Esophagus muscularis mucosa (tissue), 4 donors: ENCODE results near the gene ASPDH. TPM values are rescaled to one million over a fixed set of nuclear protein-coding genes. Genes with fewer than 3 reads are reported as not detected.

ENCODE experiments used
- DNase-seq: peaks from one replicate; pipeline ENCODE4 v3.0.0-alpha.2; 2017; ENCODE audit errors: extremely low spot score
- H3K27ac ChIP-seq, 4 donors: fragments of 200-600 bp; sonication (generic); replicated peaks in 1 of 4; 1 replicate in 3 of 4; 2 replicates in 1 of 4; pipeline ENCODE4 v1.5.1; 2016 to 2019; ENCODE audit warnings: mild to moderate bottlenecking in 1 of 4
- H3K27me3 ChIP-seq, 4 donors: fragments of 200-600 bp; sonication (generic); one replicate each; pipeline versions ENCODE4 v1.5.1 to v1.6.0; 2016 to 2019
- H3K36me3 ChIP-seq, 4 donors: fragments of 200-600 bp; sonication (generic); one replicate each; pipeline ENCODE4 v1.5.1; 2016 to 2019
- H3K4me1 ChIP-seq, 4 donors: fragments of 200-600 bp; sonication (generic); one replicate each; pipeline ENCODE4 v1.5.1; 2016 to 2019
- H3K4me3 ChIP-seq, 4 donors: fragments of 200-600 bp; sonication (generic); 1 replicate in 2 of 4; 2 replicates in 2 of 4; pipeline ENCODE4 v1.5.1; 2016 to 2019; ENCODE audit warnings: mild to moderate bottlenecking in 4 of 4, moderate library complexity in 1 of 4
- H3K9me3 ChIP-seq, 4 donors: fragments of 200-600 bp; sonication (generic); 1 replicate in 3 of 4; 2 replicates in 1 of 4; pipeline ENCODE4 v1.5.1; 2016 to 2019
- CTCF ChIP-seq, 3 experiments: fragments of 200-600 bp in 2 of 3; fragments of 450-650 bp in 1 of 3; sonication (generic) in 2 of 3; IDR thresholded peaks; one replicate each; pipeline ENCODE4 v1.5.1; 2017 to 2019; ENCODE audit warnings: antibody characterized with exemption in 3 of 3, mild to moderate bottlenecking in 2 of 3, moderate library complexity in 1 of 3
- EP300 ChIP-seq: sonication (generic); formaldehyde crosslinking; IDR thresholded peaks from one replicate; pipeline ENCODE4 v1.6.1; 2017; ENCODE audit warnings: antibody characterized with exemption
- POLR2A ChIP-seq: fragments of 450-650 bp; IDR thresholded peaks from one replicate; pipeline ENCODE4 v1.6.1; 2017; ENCODE audit warnings: antibody characterized with exemption, moderate library complexity, mild to moderate bottlenecking, low read depth
- POLR2AphosphoS5 ChIP-seq, 2 donors: sonication (generic); formaldehyde crosslinking; IDR thresholded peaks; one replicate each; pipeline ENCODE4 v1.6.1; 2017; ENCODE audit warnings: antibody characterized with exemption in 2 of 2
- WGBS: methylation state at CpG from one replicate; pipeline ENCODE4 v1.1.5; 2018; 5-methylcytosine and 5-hydroxymethylcytosine counted together
- intact Hi-C: fragments of 100-400 bp; cut with DNase I; formaldehyde crosslinking; loops from one replicate; pipeline ENCODE4 v1.15.1; 2023
- total RNA-seq, 4 donors: library from RNA; depleted of rRNA; stranded (reverse); fragments of >200 nt; gene quantifications; one replicate each; pipeline versions ENCODE4 v1.1.0 to v1.2.1, GENCODE V29; 2016

Gene ASPDH
- total RNA-seq, 4 donors from 2014 or later: 1.6 TPM; not detected in 3

GRCh38 chr19:50510121-50510670 is 3.5 kb downstream of the ASPDH start:
- Histone ChIP-seq H3K36me3 (peaks cover 0 to 21% (median 10%) of the 10 kb centered on the region in 4 donors), H3K27ac (peak overlapping the region; percentile 75 to 81 (median 77)), H3K4me3 (peak overlapping the region; percentile 65 to 87 (median 72)), H3K4me1 (peaks cover 17 to 25% (median 22%) of the 10 kb centered on the region in 4 donors), H3K27me3 (peaks cover 0 to 10% (median 0%) of the 10 kb centered on the region in 4 donors), H3K9me3 (no peaks in the 10 kb centered on the region)
- WGBS: 62% methylated on average over 17 of the region's 26 CpGs
- intact Hi-C loops: no loop called here
- DNase-seq: no peak
- TF ChIP-seq POLR2A: no peak
- no peak for TF ChIP-seq EP300
- no peak for TF ChIP-seq CTCF (IDR thresholded peaks at IDR 0.05)
- no peak for TF ChIP-seq POLR2AphosphoS5 (IDR thresholded peaks at IDR 0.05)

- Histone ChIP-seq H3K4me3 (no peak overlapping the region), H3K9me3 (no peaks in the 10 kb centered on the region), H3K4me1 (peaks cover 17 to 25% (median 22%) of the 10 kb centered on the region in 4 donors), H3K27ac (no peak overlapping the region), H3K36me3 (peaks cover 0 to 22% (median 10%) of the 10 kb centered on the region in 4 donors), H3K27me3 (peaks cover 0 to 2% (median 0%) of the 10 kb centered on the region in 4 donors)
- 81% methylated on average over 11 of the region's 11 CpGs for WGBS
- intact Hi-C loops: no loop called here
- DNase-seq: no peak
- TF ChIP-seq EP300 (no peak), POLR2A (no peak), POLR2AphosphoS5 (IDR thresholded peaks at IDR 0.05) (no peak), CTCF (IDR thresholded peaks at IDR 0.05) (no peak)
Observed at GRCh38 chr19:50509366-50509765, 4.3 kb downstream of the ASPDH start.

- TF ChIP-seq POLR2AphosphoS5 (IDR thresholded peaks at IDR 0.05) (no peak), EP300 (no peak), CTCF (IDR thresholded peaks at IDR 0.05) (no peak), POLR2A (no peak)
- H3K36me3 ChIP-seq: peaks cover 0 to 22% (median 10%) of the 10 kb centered on the region in 4 donors
- no peaks in the 10 kb centered on the region for H3K27me3 ChIP-seq
- 92% methylated on average over 3 of the region's 3 CpGs for WGBS
- intact Hi-C loops: no loop called here
- H3K9me3 ChIP-seq: no peaks in the 10 kb centered on the region
- H3K4me1 ChIP-seq: peaks cover 17 to 25% (median 21%) of the 10 kb centered on the region in 4 donors
- no peak for DNase-seq
- no peak overlapping the region for H3K4me3 ChIP-seq
- H3K27ac ChIP-seq: no peak overlapping the region
Observed at GRCh38 chr19:50508843-50509190, 4.9 kb downstream of the ASPDH start.

GRCh38 chr19:50507376-50507775 is 6.3 kb downstream of the ASPDH start:
- 96% methylated on average over 8 of the region's 8 CpGs for WGBS
- H3K4me3 ChIP-seq: no peak overlapping the region
- no peak for DNase-seq

GRCh38 chr19:50506700-50507099 is 7.0 kb downstream of the ASPDH start:
- intact Hi-C loops: no loop called here
- no peak for DNase-seq
- Histone ChIP-seq H3K36me3 (peaks cover 0 to 22% (median 10%) of the 10 kb centered on the region in 4 donors), H3K27me3 (no peaks in the 10 kb centered on the region), H3K27ac (no peak overlapping the region), H3K4me1 (peaks cover 13 to 22% (median 20%) of the 10 kb centered on the region in 4 donors), H3K9me3 (no peaks in the 10 kb centered on the region), H3K4me3 (no peak overlapping the region)
- WGBS: 94% methylated on average over 9 of the region's 10 CpGs
- no peak for TF ChIP-seq EP300
- no peak for TF ChIP-seq POLR2AphosphoS5 (IDR thresholded peaks at IDR 0.05)
- TF ChIP-seq POLR2A: no peak
- no peak for TF ChIP-seq CTCF (IDR thresholded peaks at IDR 0.05)

More at GRCh38 chr19:50507376-50507775, 6.3 kb downstream of the ASPDH start:
- H3K27me3 ChIP-seq: no peaks in the 10 kb centered on the region
- intact Hi-C loops: no loop called here
- H3K36me3 ChIP-seq: peaks cover 0 to 22% (median 10%) of the 10 kb centered on the region in 4 donors
- TF ChIP-seq POLR2A: no peak
- peaks cover 17 to 25% (median 20%) of the 10 kb centered on the region in 4 donors for H3K4me1 ChIP-seq
- no peaks in the 10 kb centered on the region for H3K9me3 ChIP-seq
- H3K27ac ChIP-seq: no peak overlapping the region
